TTC549 (cell line): Measurements from ENCODE around the gene RASAL3.

Experiments used
- FAIRE-seq: peaks from 2 replicates; lab custom pipeline; 2012; peaks lifted over from hg19 to GRCh38; lab: Jason Lieb, UNC

Gene RASAL3

GRCh38 chr19:15448778-15449619 lies 15.3 kb downstream of the RASAL3 start:
- no peak for FAIRE-seq

DNA sequence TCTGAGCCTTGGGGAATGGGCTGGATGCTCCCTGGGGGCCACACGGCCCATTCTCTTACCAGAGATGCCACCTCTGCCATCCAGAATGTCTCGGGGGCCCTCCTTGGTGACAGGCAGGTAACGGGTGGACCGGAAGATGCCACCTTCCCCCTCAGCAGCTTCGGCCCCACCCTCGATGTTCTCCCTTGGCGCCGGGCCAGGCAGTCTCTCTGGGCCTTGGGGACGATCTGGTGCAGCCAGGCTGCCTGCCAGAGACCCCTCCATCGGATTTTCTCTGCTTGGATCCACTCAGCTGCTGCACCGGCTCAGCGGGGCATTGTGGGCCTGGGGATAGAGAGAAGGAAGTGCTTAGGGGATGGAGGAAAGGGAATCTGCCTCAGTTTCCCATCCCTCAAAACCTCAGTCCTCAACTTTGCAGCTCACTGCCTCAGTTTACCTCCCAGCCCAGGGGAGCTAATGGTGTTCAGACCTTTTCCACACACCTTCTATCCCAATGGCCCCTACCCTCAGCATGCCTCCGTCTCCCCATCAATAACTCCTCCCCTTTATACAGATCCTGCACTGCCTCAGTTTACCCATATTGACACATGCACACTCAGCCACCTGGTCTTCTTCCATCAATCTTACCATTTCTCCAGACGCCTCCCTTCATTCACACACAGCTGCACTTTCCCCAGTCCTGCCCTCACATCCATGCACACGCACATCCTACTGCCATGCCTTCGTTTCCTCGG lies 16.1 kb downstream of the RASAL3 start:
- FAIRE-seq: no peak

- FAIRE-seq: no peak
Measured at GRCh38 chr19:15447057-15447456, 17.3 kb downstream of the RASAL3 start.

DNA sequence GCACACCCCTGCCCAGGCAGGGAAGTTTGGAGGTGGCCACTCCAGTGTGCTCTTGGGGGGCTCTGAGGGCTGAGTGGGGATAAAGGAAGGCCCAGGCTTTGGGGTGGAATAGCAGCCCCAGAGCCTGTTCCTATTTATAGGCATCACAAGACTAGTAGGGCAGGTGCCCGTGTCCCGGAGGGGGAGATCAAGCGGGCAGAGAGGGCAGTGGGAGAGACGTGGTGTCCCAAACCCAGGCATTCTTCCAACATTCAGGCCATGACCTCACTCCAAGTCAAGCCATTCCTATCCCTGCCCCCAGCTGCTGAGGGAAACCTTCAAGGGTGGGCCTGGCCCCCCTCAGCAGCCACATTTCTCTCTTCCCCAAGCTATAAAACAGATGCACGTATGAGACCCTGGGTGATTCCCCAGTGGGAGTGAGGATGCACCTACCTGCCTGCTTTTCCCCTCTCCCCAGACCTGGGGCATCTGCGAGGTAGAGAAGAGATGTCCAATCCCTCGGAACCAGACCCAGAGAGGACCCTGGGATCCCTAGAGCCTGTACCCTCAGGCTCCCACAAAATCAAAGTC lies 18.5 kb downstream of the RASAL3 start:
- no peak for FAIRE-seq

DNA sequence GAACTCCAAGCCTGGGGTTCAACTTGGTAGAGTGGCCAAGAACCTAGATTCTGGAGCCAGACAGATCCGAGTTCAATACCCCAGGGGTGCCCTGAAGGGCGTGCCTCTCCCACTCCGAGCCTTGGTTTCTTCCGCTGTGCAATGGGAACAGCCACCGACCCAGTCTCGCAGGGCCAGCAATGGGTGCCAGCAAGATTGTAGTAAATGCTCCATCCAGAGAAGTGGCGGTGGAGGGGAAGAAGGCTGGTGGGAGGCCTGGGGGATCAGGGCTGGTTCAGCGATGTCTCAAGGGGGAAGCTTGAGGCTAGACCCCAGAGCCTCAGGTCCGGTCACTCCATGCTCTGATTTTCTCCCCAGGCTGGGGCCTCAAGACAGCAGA lies 19.1 kb downstream of the RASAL3 start:
- no peak for FAIRE-seq

GRCh38 chr19:15444505-15445226 lies 19.7 kb downstream of the RASAL3 start:
- no peak for FAIRE-seq

DNA sequence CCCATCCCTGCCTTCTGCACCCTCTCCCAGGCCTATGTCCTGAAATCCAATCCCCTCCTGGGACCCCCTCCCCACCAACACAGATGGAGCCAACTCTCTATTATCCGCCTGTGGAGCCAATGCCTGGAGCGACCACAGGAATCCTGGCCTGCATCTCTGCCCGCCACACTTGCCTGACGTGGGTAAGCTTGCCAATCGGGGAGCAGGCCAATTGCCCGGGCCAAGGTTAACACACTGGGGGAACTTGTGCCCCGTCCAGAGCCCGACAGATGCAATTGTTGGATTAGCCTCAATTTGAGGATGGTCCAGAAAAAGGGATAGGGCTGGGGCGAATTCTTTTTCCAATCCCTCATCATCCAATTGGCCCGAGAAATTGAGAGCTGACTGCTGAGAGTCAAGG lies 20.5 kb downstream of the RASAL3 start:
- no peak for FAIRE-seq

DNA sequence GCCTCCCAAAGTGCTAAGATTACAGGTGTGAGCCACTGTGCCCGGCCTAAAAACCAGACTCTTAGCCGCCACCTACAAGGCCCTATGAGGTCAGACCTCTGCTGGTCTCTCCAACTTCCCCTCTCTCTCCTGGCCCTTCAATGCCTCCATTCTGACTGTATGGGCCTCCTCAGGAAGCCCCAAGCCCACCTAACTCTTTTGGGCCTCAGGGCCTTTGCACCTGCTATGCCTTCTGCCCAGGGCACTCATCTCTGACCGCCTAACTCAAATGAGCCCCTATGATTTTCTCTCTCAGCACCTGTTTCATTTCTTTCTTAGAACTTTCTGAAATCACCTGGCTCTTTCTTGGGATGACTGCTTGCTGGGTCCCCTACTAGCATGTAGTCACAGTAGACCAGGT lies 21.0 kb downstream of the RASAL3 start:
- no peak for FAIRE-seq

GRCh38 chr19:15442142-15442920 lies 22.0 kb downstream of the RASAL3 start:
- FAIRE-seq: no peak

GRCh38 chr19:15441317-15441716 lies 23.0 kb downstream of the RASAL3 start:
- FAIRE-seq: no peak

DNA sequence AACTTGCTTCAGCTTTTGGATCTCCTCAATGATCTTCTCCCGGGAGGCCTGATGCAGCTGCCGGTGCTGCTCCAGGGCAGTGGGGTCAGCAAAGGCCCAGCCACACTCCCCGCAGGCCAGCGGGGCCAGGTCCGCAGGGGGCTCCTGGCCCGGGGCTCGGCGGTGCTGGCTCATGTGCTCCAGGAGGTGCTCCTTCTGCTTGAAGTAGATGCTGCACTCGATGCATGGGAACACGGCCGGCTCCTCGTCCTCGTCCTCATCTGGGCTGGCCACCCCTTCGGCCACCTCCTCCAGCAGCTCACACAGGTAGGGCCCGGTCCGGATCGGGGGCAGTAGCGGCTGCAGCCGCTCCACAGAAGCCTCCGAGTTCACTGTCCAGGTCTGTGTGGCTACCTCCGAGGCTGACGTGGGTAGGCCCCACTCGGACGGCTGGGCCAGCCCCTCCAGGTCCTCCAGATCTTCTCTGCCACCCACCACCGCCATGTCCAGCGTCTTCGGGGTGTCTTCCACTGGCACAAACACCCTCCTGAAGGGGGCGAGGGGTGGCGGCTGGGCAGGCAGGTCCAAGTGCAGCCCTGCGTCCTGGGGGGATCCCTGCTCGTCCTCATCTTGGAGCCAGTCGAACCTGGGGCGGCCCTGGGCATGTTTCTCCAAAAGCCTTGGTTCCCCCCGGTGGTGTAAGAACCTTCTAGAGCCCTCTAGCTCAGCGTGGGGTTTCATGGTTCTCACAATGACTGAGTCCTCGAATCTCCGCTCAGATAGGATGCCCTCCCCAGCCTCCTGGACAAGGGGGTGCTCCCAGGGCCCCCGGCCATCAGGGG lies 24.3 kb downstream of the RASAL3 start:
- FAIRE-seq: no peak

- FAIRE-seq: no peak
Measured at GRCh38 chr19:15439078-15439799, 25.1 kb downstream of the RASAL3 start.

DNA sequence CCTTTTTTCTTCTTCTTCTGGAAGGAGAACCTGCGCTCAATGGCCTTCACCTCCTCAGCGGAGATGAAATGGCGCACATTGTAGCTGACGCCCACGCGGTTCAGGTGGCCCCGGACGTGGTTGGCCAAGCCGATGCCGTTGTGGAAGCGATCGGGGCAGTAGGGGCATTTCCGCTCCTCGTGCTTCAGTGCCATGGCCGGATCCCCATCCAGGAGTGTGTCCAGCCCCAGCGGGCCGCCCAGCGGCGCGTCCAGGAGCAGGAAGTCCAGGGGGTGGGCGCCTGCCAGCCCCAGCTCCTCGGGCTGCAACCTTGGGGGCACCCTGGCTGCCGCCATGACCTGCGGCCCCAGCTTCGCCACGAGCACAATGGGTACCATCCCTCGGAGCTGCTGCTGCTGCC lies 25.8 kb downstream of the RASAL3 start:
- no peak for FAIRE-seq

DNA sequence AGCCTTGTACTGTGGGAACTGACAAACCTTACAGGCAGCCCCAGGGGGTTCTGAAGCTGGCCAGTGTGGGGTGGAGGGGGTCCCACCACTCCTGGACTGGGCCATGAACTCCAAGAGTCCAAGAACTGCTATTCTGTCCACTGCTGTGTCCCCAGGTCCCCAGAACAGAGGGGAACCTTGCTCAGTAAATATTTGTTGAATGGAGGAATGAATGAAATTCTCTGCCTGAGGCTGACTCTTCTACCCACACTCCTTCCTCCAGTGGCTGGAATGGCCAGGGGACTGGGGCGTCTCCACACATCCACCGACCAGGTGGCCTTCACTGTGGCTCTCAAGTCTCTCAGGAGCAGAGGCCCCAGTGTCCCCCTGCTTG lies 26.2 kb downstream of the RASAL3 start:
- no peak for FAIRE-seq

DNA sequence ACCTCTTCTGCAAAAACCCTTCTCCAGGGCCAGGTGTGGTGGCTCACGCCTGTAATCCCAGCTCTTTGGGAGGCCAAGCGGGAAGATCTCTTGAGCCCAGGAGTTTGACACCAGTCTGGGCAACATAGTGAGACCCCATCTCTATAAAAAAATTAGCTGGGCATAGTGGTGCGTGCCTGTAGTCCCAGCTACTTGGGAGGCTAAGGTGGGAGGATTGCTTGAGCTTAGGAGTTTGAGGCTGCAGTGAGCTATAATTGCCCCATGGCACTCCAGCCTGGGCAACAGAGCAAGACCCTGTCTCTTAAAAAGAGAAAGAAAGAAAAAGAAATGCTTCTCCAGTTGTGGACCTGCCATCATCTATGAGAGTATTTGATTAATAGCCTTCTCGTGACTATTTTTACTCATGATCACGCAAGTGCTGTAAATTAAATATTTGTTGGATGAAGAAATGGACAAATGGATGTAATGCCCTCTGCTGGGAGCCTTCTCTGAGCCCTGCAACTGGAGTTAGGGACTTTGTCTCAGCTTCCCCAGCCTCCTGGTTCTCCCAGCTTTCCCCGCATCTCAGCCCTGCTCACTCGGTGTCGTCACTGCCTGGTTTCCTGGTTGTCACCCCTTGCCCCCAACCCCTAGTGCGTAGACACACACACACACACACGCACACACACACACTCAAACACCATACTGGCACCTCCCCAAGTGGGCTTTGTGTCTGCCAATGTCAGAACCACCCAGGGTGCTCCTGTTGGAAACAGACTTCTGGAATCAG lies 26.8 kb downstream of the RASAL3 start:
- no peak for FAIRE-seq

- no peak for FAIRE-seq
Measured at GRCh38 chr19:15436826-15437110, 27.6 kb downstream of the RASAL3 start.

- no peak for FAIRE-seq
Measured at GRCh38 chr19:15436012-15436825, 28.1 kb downstream of the RASAL3 start.

DNA sequence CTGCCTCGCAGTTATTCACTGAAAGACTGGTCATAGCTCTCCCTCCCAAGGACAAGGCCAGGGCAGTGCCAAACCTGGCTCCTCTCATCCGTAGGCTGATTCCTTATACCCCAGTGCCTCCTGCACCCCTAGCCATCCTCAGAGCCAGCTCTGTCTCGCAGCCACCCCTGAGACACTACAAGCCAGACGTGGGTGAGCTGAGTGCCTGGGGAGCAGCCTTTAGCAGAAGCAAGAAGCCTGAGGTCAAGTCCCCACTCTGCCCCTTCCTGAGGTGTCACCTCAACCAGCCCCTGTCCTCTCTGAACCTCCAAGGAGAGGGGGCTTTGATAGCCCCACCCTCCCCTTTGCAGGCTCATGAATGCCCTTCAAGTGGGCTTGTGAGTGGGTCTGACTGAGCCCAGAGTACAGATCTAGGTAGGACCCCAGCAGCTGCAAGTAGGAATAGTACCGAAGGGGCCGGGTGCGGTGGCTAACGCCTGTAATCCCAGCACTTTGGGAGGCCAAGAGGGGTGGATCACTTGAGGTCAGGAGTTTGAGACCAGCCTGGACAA lies 30.8 kb downstream of the RASAL3 start:
- FAIRE-seq: no peak
